Neural cell (in vitro differentiated cells): ENCODE data around the gene CTAGE8. TPM values are rescaled to one million over a fixed set of nuclear protein-coding genes. Genes with fewer than 3 reads are reported as not detected.
"Not testable (repeated sequence)": the region's sequence is repeated elsewhere in the genome, so short reads cannot be mapped to it uniquely, and the experiment has no call there.

Source experiments
- H2AFZ ChIP-seq: fragments of 200-600, 300-800 bp; sonication (generic), shearing (Covaris generic); 2 replicates; pipeline ENCODE4 v1.6.0; 2014; ENCODE audit warnings: low read depth, mild to moderate bottlenecking, antibody characterized with exemption, low read length, moderate library complexity
- H3F3A ChIP-seq: fragments of 200-600 bp; shearing (Covaris generic); 2 replicates; pipeline ENCODE4 v1.6.1; 2016; ENCODE audit warnings: mild to moderate bottlenecking, moderate library complexity, mixed read lengths, antibody characterized with exemption, low read length; ENCODE audit not compliant: insufficient read depth, poor library complexity, severe bottlenecking
- H3K27ac ChIP-seq: fragments of 200-600, 300-800 bp; sonication (generic), shearing (Covaris generic); 2 replicates; pipeline ENCODE4 v1.5.1; 2014; ENCODE audit warnings: mild to moderate bottlenecking, low read length, moderate library complexity
- H3K27me3 ChIP-seq: fragments of 300-800, 200-600 bp; sonication (generic), shearing (Covaris generic); 2 replicates; pipeline ENCODE4 v1.6.0; 2014; ENCODE audit warnings: mild to moderate bottlenecking, low read depth, low read length, moderate library complexity; ENCODE audit not compliant: insufficient read depth
- H3K36me3 ChIP-seq: fragments of 300-800, 200-600 bp; sonication (generic), shearing (Covaris generic); 2 replicates; pipeline ENCODE4 v1.5.1; 2014; ENCODE audit warnings: mild to moderate bottlenecking, antibody characterized with exemption, low read length, moderate library complexity; ENCODE audit not compliant: insufficient read depth
- H3K4me2 ChIP-seq: fragments of 300-800, 200-600 bp; sonication (generic), shearing (Covaris generic); 2 replicates; pipeline ENCODE4 v1.6.0; 2014; ENCODE audit warnings: mild to moderate bottlenecking, low read length
- H3K4me3 ChIP-seq: fragments of 300-800, 200-600 bp; sonication (generic), shearing (Covaris generic); 2 replicates; pipeline ENCODE4 v1.5.1; 2014; ENCODE audit warnings: mild to moderate bottlenecking, low read length, moderate library complexity
- H3K79me2 ChIP-seq: fragments of 200-600 bp; shearing (Covaris generic); replicated peaks from 2 replicates; pipeline ENCODE4 v1.6.0; 2014; ENCODE audit warnings: mild to moderate bottlenecking, low read length, moderate library complexity; ENCODE audit not compliant: insufficient read depth
- H3K9ac ChIP-seq: fragments of 300-800, 200-600 bp; sonication (generic), shearing (Covaris generic); 2 replicates; pipeline ENCODE4 v1.6.1; 2016; ENCODE audit warnings: mild to moderate bottlenecking, low read length, mixed read lengths
- H3K9me2 ChIP-seq: fragments of 200-600 bp; shearing (Covaris generic); 2 replicates; pipeline ENCODE4 v1.6.1; 2016; ENCODE audit warnings: mild to moderate bottlenecking, low read length, mixed read lengths; ENCODE audit not compliant: insufficient read depth
- H3K9me3 ChIP-seq: fragments of 200-600, 300-800 bp; sonication (generic), shearing (Covaris generic); 2 replicates; pipeline ENCODE4 v1.6.1; 2016; ENCODE audit warnings: mild to moderate bottlenecking, mixed run types, low read length, moderate library complexity, mixed read lengths
- H4K20me1 ChIP-seq: fragments of 200-600 bp; shearing (Covaris generic); 2 replicates; pipeline ENCODE4 v1.6.1; 2016; ENCODE audit warnings: mild to moderate bottlenecking, mixed run types; ENCODE audit not compliant: insufficient read depth
- polyA plus RNA-seq: library from polyadenylated mRNA; depleted of rRNA; stranded (reverse); fragments of >200 nt; gene quantifications from 2 replicates; pipeline ENCODE4 v1.2.3, GENCODE V29; 2014

CTAGE8 gene
- polyA plus RNA-seq, 1 donor from 2014 or later: not detected

DNA sequence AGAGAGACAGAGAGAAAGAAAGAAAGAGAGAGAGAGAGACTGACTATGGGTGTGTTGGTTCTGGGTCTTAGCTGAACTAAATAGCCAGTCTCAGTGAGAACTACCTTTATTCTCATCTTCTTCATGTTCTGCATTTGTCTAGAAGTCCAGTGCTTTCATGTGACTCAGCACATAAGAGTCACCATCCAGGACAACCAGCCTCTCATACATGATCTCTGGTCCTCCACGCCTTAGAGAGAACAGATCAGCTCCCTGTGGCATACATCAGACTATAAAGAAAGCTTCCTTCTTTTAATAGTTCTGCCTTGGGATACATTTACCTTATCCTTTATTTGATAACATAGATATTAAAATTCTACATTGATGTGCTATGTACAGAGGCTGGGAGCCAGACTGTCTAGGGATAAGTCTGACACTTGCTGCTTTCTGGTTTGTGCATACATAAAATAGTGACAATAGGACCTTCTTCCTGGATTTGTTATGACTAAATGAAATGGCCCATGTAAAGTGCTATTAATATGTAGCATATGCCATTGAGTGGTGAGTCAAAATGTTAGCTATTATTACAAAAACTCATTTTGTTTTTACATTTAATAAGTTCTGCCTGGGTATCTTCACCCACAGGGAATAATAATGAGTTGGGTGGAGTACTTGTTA is 21.3 kb downstream of the CTAGE8 start:
- H2AFZ ChIP-seq, H3K9me2 ChIP-seq, H3K27me3 ChIP-seq, H3K36me3 ChIP-seq, H3K9me3 ChIP-seq, H3F3A ChIP-seq, H3K27ac ChIP-seq, H4K20me1 ChIP-seq, H3K79me2 ChIP-seq, H3K4me3 ChIP-seq, H3K9ac ChIP-seq, H3K4me2 ChIP-seq: not testable (repeated sequence)

DNA sequence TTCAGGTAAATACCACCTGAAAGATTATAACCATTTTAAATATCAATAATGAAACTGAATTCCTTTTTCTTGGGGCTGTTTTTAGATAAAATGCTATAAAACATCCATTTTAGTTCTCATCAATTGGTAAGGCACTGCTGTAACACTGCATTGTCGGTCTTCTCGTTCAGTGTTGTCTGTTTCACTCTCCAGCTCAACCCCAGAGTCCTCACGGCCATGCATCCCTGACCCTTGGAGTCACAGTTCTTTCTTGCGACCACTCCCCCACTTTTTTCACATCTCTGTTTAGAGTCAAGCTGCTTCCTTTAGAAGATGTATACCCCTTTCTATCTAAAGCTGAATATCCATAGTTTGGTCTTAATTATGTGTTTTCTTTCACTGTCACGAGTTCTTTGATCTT is 22.1 kb downstream of the CTAGE8 start:
- H2AFZ ChIP-seq, H3F3A ChIP-seq, H3K4me3 ChIP-seq, H3K27me3 ChIP-seq, H3K79me2 ChIP-seq, H3K9me3 ChIP-seq, H3K36me3 ChIP-seq, H3K27ac ChIP-seq, H4K20me1 ChIP-seq, H3K9ac ChIP-seq, H3K4me2 ChIP-seq, H3K9me2 ChIP-seq: not testable (repeated sequence)

- H3K9ac ChIP-seq, H3K27me3 ChIP-seq, H3K36me3 ChIP-seq, H3K9me3 ChIP-seq, H4K20me1 ChIP-seq, H3F3A ChIP-seq, H2AFZ ChIP-seq, H3K9me2 ChIP-seq, H3K79me2 ChIP-seq, H3K4me2 ChIP-seq, H3K4me3 ChIP-seq, H3K27ac ChIP-seq: not testable (repeated sequence)
These were observed 23.7 kb downstream of the CTAGE8 start for GRCh38 chr7:144245372-144245771.

GRCh38 chr7:144239365-144239764 is 29.7 kb downstream of the CTAGE8 start, which contains the start of gene OR2A42:
TSS of gene OR2A42 (minus strand) at chr7:144239605. CDS start at chr7:144232843, 6,762 bp downstream.
- H3K4me3 ChIP-seq, H3K9ac ChIP-seq, H3F3A ChIP-seq, H3K9me3 ChIP-seq, H3K27ac ChIP-seq, H2AFZ ChIP-seq, H4K20me1 ChIP-seq, H3K4me2 ChIP-seq, H3K9me2 ChIP-seq, H3K27me3 ChIP-seq, H3K79me2 ChIP-seq, H3K36me3 ChIP-seq: not testable (repeated sequence)

- H2AFZ ChIP-seq, H3F3A ChIP-seq, H3K79me2 ChIP-seq, H3K27ac ChIP-seq, H3K9me2 ChIP-seq, H3K27me3 ChIP-seq, H3K36me3 ChIP-seq, H3K9ac ChIP-seq, H3K9me3 ChIP-seq, H4K20me1 ChIP-seq, H3K4me2 ChIP-seq, H3K4me3 ChIP-seq: not testable (repeated sequence)
These were observed 30.5 kb downstream of the CTAGE8 start for GRCh38 chr7:144238530-144239082.

DNA sequence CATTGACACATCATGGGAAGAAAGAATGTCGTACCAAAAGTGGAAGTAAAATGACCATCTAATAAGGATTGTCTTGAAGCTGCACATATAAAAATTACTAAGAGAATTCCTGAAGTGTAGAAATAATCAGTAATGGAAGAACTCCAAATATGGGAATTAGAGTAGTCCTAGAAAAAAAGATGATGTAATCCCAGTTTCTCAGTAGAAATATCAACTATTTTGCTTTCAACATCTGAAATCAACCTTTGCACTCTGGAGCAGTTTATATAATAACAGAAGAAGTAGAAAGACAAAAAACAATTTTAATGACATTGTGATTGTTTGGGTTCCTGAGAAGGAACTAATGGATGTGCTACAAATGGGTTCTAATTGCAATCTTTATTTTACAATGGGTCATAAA is 36.0 kb downstream of the CTAGE8 start:
- not testable (repeated sequence) for H3K4me2 ChIP-seq, H3K9me2 ChIP-seq, H3K4me3 ChIP-seq, H3K27me3 ChIP-seq, H3K36me3 ChIP-seq, H3K79me2 ChIP-seq, H3K9me3 ChIP-seq, H3K27ac ChIP-seq, H2AFZ ChIP-seq, H3F3A ChIP-seq, H3K9ac ChIP-seq, H4K20me1 ChIP-seq

DNA sequence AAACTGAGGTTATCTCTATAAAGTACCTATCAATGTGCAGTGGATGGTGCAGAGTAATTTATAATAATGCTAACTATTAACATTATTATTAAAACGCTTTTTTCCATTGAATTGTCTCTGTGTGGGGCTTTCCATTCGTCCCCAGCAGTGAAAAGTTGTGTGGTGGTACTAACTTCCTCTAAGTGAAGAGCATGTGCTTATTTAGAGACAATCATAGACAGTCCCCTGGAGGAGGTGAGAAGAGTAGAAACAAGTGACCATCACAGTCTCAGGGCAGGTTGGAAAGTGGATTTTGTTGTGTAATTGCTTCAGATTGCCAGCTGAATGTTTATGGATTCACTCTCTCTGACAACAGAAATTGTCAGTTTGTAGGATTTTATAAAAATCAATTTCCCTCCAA is 38.1 kb downstream of the CTAGE8 start:
- not testable (repeated sequence) for H3K36me3 ChIP-seq, H3K79me2 ChIP-seq, H3K27ac ChIP-seq, H2AFZ ChIP-seq, H3K9ac ChIP-seq, H3K27me3 ChIP-seq, H4K20me1 ChIP-seq, H3K4me3 ChIP-seq, H3K9me2 ChIP-seq, H3K4me2 ChIP-seq, H3F3A ChIP-seq, H3K9me3 ChIP-seq

DNA sequence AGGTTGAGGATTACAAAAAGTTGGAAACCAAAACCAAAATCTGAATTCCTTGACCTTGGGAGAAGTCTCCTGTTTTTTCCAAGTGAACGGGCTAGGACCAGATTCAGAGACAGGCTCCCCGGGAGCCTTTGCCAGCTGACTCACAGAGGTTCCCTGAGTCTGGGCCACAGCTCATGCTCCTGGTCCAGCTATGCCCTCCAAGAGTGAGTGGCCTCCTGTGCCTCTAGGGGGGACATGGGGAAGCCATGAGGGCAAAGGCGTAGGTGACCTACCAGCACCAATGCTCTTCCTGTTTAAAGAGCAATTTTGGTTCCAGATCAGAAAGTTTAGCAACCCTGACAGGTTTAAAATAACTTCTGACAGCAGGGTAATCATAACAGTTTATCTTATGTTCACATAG is 40.3 kb downstream of the CTAGE8 start:
- H3K9me2 ChIP-seq, H3K4me2 ChIP-seq, H4K20me1 ChIP-seq, H3K27ac ChIP-seq, H3K4me3 ChIP-seq, H3K36me3 ChIP-seq, H3F3A ChIP-seq, H2AFZ ChIP-seq, H3K9me3 ChIP-seq, H3K9ac ChIP-seq, H3K79me2 ChIP-seq, H3K27me3 ChIP-seq: not testable (repeated sequence)
